Sigmoid colon (tissue), 4 donors: ENCODE results near the gene QSOX1.

Source experiments
- POLR2AphosphoS5 ChIP-seq, 4 donors: sonication (generic); formaldehyde crosslinking; IDR thresholded peaks; one replicate each; pipeline ENCODE4 v1.6.1; 2017; ENCODE audit warnings: antibody characterized with exemption in 4 of 4
- TF ChIP-seq, protein P1 (sequence below), 4 experiments: fragments of 450-650 bp in 3 of 4; fragments of 200-600 bp in 1 of 4; IDR thresholded peaks; one replicate each; pipeline ENCODE4 v1.5.1; 2016 to 2019; ENCODE audit warnings: antibody characterized with exemption in 4 of 4, mild to moderate bottlenecking in 3 of 4, moderate library complexity in 2 of 4

DNA sequence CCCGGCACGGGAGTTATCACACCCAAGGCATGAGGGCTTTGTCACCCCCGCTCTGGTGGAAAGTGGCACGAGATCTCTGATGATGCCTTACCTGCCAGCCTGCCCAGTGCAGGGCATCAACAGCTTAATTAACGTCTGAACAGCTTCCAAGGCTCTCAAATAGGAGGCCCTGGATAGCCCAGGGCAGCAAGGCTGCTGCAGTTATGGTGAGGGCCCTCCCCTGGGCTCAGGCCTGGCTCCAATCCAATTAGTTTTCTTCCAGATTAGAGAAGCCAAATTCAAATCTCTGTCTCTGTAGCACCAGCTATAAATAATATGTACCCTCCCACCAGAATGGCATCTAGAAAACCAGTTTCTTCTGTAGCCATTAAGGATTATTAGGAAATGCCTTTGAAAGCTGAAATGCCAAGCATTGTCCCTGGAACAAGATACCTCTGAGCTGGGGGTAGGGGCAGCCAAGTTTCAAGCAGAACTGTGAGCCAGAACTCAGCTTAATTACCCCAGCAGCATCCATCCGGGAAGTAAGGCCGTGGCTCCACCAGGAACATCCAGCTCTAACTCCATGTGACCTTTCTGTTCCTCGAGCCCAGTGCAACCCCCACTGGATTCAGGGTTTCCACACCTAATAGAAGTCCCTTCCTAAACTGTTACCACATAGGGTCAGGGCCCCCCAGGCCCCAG lies 12.5 kb downstream of the QSOX1 start:
- TF ChIP-seq POLR2AphosphoS5 (IDR thresholded peaks at IDR 0.05) = no peak
- TF ChIP-seq, protein P1, sequence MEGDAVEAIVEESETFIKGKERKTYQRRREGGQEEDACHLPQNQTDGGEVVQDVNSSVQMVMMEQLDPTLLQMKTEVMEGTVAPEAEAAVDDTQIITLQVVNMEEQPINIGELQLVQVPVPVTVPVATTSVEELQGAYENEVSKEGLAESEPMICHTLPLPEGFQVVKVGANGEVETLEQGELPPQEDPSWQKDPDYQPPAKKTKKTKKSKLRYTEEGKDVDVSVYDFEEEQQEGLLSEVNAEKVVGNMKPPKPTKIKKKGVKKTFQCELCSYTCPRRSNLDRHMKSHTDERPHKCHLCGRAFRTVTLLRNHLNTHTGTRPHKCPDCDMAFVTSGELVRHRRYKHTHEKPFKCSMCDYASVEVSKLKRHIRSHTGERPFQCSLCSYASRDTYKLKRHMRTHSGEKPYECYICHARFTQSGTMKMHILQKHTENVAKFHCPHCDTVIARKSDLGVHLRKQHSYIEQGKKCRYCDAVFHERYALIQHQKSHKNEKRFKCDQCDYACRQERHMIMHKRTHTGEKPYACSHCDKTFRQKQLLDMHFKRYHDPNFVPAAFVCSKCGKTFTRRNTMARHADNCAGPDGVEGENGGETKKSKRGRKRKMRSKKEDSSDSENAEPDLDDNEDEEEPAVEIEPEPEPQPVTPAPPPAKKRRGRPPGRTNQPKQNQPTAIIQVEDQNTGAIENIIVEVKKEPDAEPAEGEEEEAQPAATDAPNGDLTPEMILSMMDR (IDR thresholded peaks at IDR 0.05) = no peak
